Smooth muscle cell (in vitro differentiated cells): ENCODE results near the gene SORCS3. TPM values are rescaled to one million over a fixed set of nuclear protein-coding genes. Genes with fewer than 3 reads are reported as not detected.
A peak's percentile ranks its signal among the peaks of the same experiment; 100 is the strongest.

ENCODE experiments used
- DNase-seq: peaks from one replicate; lab custom pipeline; 2025; ENCODE audit not compliant: unreplicated experiment; lab: John Stamatoyannopoulos, UW
- H2AFZ ChIP-seq: fragments of 200-600 bp; sonication (generic); 2 replicates; pipeline ENCODE4 v1.6.0; 2016; ENCODE audit warnings: antibody characterized with exemption, low read depth, mild to moderate bottlenecking
- H3F3A ChIP-seq: fragments of 200-600 bp; sonication (generic); 2 replicates; pipeline ENCODE4 v1.6.0; 2017; ENCODE audit warnings: antibody characterized with exemption, low read depth
- H3K27ac ChIP-seq: fragments of 200-600 bp; sonication (generic); 2 replicates; pipeline ENCODE4 v1.5.1; 2016; ENCODE audit warnings: low read depth, mild to moderate bottlenecking
- H3K27me3 ChIP-seq: fragments of 200-600 bp; sonication (generic); 2 replicates; pipeline ENCODE4 v1.6.1; 2016; ENCODE audit warnings: low read depth, mild to moderate bottlenecking
- H3K36me3 ChIP-seq: fragments of 200-600 bp; sonication (generic); 2 replicates; pipeline ENCODE4 v1.5.1; 2016; ENCODE audit warnings: low read depth
- H3K4me1 ChIP-seq: fragments of 200-600 bp; sonication (generic); 2 replicates; pipeline ENCODE4 v1.5.1; 2016; ENCODE audit warnings: low read depth
- H3K4me2 ChIP-seq: fragments of 200-600 bp; sonication (generic); 2 replicates; pipeline ENCODE4 v1.6.0; 2016; ENCODE audit warnings: mild to moderate bottlenecking
- H3K4me3 ChIP-seq: fragments of 200-600 bp; sonication (generic); 2 replicates; pipeline ENCODE4 v1.5.1; 2016; ENCODE audit warnings: mild to moderate bottlenecking
- H3K79me2 ChIP-seq: fragments of 200-600 bp; sonication (generic); 2 replicates; pipeline ENCODE4 v1.6.0; 2016; ENCODE audit warnings: low read depth, mild to moderate bottlenecking
- H3K9ac ChIP-seq: fragments of 200-600 bp; sonication (generic); 2 replicates; pipeline ENCODE4 v1.6.0; 2016; ENCODE audit warnings: low read depth
- H3K9me3 ChIP-seq: fragments of 200-600 bp; sonication (generic); replicated peaks from 2 replicates; pipeline ENCODE4 v1.5.1; 2016; ENCODE audit warnings: low read depth
- H4K20me1 ChIP-seq: fragments of 200-600 bp; sonication (generic); 2 replicates; pipeline ENCODE4 v1.6.0; 2016; ENCODE audit warnings: low read depth
- CTCF ChIP-seq: fragments of 200-600 bp; sonication (generic); IDR thresholded peaks from 2 replicates; pipeline ENCODE4 v1.5.1; 2017; ENCODE audit warnings: borderline replicate concordance, mild to moderate bottlenecking, antibody characterized with exemption; ENCODE audit not compliant: insufficient read depth, poor library complexity, severe bottlenecking
- WGBS: methylation state at CpG from one replicate; pipeline ENCODE4 v1.1.7; 2016; ENCODE audit warnings: low lambda C conversion rate; 5-methylcytosine and 5-hydroxymethylcytosine counted together
- polyA plus RNA-seq: library from polyadenylated mRNA; unstranded; fragments of >200 nt; fragmentation: Nextera tagmentation; extraction: Ambion mirVana; gene quantifications from 2 replicates; pipeline ENCODE4 v1.2.1, GENCODE V29; 2016
- total RNA-seq: library from RNA; depleted of rRNA; stranded (reverse); fragments of >200 nt; gene quantifications from 2 replicates; pipeline ENCODE4 v1.2.3, GENCODE V29; 2014

SORCS3 gene
- total and polyA plus RNA-seq, 2 experiments from 2014 or later, result not detected

- Histone ChIP-seq H2AFZ (no peak overlapping the region), H3K4me1 (no peaks in the 10 kb centered on the region), H3K9ac (no peak overlapping the region), H4K20me1 (no peaks in the 10 kb centered on the region), H3K27me3 (no peaks in the 10 kb centered on the region), H3F3A (no peaks in the 10 kb centered on the region), H3K4me3 (no peak overlapping the region), H3K36me3 (no peaks in the 10 kb centered on the region), H3K9me3 (no peaks in the 10 kb centered on the region), H3K4me2 (no peak overlapping the region), H3K27ac (no peak overlapping the region), H3K79me2 (no peaks in the 10 kb centered on the region)
- DNase-seq, result no peak
- no peak for TF ChIP-seq CTCF
Observed at GRCh38 chr10:105181626-105182025, 540.5 kb downstream of the SORCS3 start.

GRCh38 chr10:105183536-105183935 is 542.4 kb downstream of the SORCS3 start:
- Histone ChIP-seq H3K27ac (no peak overlapping the region), H3F3A (no peaks in the 10 kb centered on the region), H3K4me3 (no peak overlapping the region), H3K79me2 (no peaks in the 10 kb centered on the region), H3K27me3 (no peaks in the 10 kb centered on the region), H3K36me3 (no peaks in the 10 kb centered on the region), H3K4me1 (peaks cover 6% of the 10 kb centered on the region), H3K9me3 (no peaks in the 10 kb centered on the region), H2AFZ (no peak overlapping the region), H3K9ac (no peak overlapping the region), H3K4me2 (no peak overlapping the region), H4K20me1 (no peaks in the 10 kb centered on the region)
- TF ChIP-seq CTCF, result no peak
- no peak for DNase-seq
- 92% methylated on average over 4 of the region's 4 CpGs for WGBS

GRCh38 chr10:105185161-105185560 is 544.1 kb downstream of the SORCS3 start:
- Histone ChIP-seq H3F3A (no peaks in the 10 kb centered on the region), H3K27me3 (no peaks in the 10 kb centered on the region), H3K9ac (no peak overlapping the region), H3K4me1 (peaks cover 6% of the 10 kb centered on the region), H3K4me2 (no peak overlapping the region), H3K9me3 (no peaks in the 10 kb centered on the region), H4K20me1 (no peaks in the 10 kb centered on the region), H3K4me3 (no peak overlapping the region), H3K79me2 (no peaks in the 10 kb centered on the region), H3K36me3 (no peaks in the 10 kb centered on the region), H3K27ac (no peak overlapping the region), H2AFZ (no peak overlapping the region)
- 92% methylated on average over 4 of the region's 4 CpGs for WGBS
- no peak for DNase-seq
- no peak for TF ChIP-seq CTCF

- no peaks in the 10 kb centered on the region for H3F3A ChIP-seq
- H3K9me3 ChIP-seq, result no peaks in the 10 kb centered on the region
- no peaks in the 10 kb centered on the region for H3K79me2 ChIP-seq
- peaks cover 6% of the 10 kb centered on the region for H3K27me3 ChIP-seq
- no peak overlapping the region for H3K4me2 ChIP-seq
- WGBS, result 59% methylated on average over 3 of the region's 3 CpGs
- no peak for DNase-seq
- H3K4me3 ChIP-seq, result no peak overlapping the region
- no peak overlapping the region for H2AFZ ChIP-seq
- H3K4me1 ChIP-seq, result peaks cover 6% of the 10 kb centered on the region
- peak overlapping the region; percentile 32 for H3K27ac ChIP-seq
- no peaks in the 10 kb centered on the region for H3K36me3 ChIP-seq
- H4K20me1 ChIP-seq, result no peaks in the 10 kb centered on the region
- TF ChIP-seq CTCF, result no peak
- no peak overlapping the region for H3K9ac ChIP-seq
Observed at GRCh38 chr10:105187243-105187642, 546.2 kb downstream of the SORCS3 start.
